Measurements from ENCODE around the gene GAN.

DNA sequence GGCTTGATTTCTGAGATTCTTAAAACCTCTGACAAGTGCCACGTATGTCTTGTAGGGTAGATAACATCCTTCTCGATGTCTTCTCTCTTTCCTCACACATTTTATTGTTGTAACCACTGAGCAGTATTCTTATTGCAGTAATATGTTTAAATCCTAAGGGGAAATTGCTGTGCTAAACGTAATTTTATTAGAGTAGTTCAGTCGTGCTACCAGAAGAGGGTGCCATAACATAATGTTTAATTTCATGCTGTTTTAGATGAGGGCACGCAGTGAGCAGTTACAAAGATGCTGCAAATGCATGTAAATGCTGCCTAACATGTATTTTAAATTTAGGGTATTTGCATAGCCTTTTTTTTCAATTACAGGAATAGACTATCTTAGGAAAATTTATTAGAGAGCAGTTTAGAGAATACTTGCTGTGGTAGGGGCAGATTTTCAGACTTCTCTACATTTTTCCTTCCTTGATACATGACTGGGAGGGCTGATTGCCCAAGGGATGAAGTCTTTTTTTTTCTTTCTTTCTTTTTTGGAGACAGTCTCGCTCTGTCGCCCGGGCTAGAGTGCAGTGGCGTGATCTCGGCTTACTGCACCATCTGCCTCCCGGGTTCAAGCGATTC, 51.7 kb downstream of the GAN start:
- TF ChIP-seq, protein P1, sequence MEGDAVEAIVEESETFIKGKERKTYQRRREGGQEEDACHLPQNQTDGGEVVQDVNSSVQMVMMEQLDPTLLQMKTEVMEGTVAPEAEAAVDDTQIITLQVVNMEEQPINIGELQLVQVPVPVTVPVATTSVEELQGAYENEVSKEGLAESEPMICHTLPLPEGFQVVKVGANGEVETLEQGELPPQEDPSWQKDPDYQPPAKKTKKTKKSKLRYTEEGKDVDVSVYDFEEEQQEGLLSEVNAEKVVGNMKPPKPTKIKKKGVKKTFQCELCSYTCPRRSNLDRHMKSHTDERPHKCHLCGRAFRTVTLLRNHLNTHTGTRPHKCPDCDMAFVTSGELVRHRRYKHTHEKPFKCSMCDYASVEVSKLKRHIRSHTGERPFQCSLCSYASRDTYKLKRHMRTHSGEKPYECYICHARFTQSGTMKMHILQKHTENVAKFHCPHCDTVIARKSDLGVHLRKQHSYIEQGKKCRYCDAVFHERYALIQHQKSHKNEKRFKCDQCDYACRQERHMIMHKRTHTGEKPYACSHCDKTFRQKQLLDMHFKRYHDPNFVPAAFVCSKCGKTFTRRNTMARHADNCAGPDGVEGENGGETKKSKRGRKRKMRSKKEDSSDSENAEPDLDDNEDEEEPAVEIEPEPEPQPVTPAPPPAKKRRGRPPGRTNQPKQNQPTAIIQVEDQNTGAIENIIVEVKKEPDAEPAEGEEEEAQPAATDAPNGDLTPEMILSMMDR (IDR thresholded peaks at IDR 0.05) = peak; percentile 55 to 78 (median 66)
- no peak for TF ChIP-seq POLR2A (IDR thresholded peaks at IDR 0.05)
- TF ChIP-seq POLR2AphosphoS5 (IDR thresholded peaks at IDR 0.05) = no peak

Measured in transverse colon (tissue), 4 donors.